OCI-LY3 (cell line): ENCODE results near the gene OGFR.

Source experiments
- EZH2phosphoT487 ChIP-seq: fragments of 200-600 bp; shearing (Covaris generic); IDR thresholded peaks from 2 replicates; pipeline ENCODE4 v1.6.1; 2018; ENCODE audit warnings: antibody characterized with exemption, mixed run types, low read depth
- TF ChIP-seq, protein P1 (sequence below): fragments of 200-600, 300-600 bp; sonication (generic); IDR thresholded peaks from 2 replicates; pipeline ENCODE4 v1.5.1; 2014; ENCODE audit warnings: antibody characterized with exemption, low read length, low read depth

DNA sequence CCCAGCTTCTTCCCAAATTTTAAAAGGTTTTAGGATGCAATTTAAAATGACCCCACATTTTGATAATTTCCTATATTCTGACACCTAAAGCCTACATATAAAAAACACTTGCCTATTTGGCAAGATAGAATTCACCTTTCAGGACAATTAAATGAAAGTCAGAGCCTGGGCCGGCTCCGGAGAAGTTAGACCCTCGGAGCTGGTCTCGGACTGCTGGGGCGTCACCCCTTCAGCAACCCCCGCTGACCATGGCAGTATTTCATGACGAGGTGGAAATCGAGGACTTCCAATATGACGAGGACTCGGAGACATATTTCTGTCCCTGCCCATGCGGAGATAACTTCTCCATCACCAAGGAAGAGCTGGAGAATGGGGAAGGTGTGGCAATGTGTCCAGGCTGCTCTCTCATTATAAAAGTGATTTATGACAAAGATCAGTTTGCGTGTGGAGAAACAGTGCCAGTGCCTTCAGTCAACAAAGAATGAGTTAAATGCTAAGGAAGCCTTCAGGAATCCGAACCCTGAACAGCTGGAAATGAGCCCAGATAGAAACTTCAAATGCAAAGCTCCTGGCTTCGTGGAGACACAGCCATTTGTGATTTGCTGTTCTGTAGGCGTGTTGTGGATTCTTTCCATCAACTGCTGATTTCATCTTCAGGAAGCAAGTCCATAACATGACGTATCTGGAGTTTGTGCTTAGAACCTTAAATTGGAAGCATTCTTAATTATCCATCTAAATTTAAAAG is 41.0 kb downstream of the OGFR start:
- TF ChIP-seq, protein P1, sequence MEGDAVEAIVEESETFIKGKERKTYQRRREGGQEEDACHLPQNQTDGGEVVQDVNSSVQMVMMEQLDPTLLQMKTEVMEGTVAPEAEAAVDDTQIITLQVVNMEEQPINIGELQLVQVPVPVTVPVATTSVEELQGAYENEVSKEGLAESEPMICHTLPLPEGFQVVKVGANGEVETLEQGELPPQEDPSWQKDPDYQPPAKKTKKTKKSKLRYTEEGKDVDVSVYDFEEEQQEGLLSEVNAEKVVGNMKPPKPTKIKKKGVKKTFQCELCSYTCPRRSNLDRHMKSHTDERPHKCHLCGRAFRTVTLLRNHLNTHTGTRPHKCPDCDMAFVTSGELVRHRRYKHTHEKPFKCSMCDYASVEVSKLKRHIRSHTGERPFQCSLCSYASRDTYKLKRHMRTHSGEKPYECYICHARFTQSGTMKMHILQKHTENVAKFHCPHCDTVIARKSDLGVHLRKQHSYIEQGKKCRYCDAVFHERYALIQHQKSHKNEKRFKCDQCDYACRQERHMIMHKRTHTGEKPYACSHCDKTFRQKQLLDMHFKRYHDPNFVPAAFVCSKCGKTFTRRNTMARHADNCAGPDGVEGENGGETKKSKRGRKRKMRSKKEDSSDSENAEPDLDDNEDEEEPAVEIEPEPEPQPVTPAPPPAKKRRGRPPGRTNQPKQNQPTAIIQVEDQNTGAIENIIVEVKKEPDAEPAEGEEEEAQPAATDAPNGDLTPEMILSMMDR = no peak
- TF ChIP-seq EZH2phosphoT487 = no peak
